ENCODE data around the gene LRRC59. TPM values are rescaled to one million over a fixed set of nuclear protein-coding genes. Genes with fewer than 3 reads are reported as not detected.

LRRC59 gene
- polyA plus RNA-seq, 1 donor from 2014 or later: 67.2 TPM

DNA sequence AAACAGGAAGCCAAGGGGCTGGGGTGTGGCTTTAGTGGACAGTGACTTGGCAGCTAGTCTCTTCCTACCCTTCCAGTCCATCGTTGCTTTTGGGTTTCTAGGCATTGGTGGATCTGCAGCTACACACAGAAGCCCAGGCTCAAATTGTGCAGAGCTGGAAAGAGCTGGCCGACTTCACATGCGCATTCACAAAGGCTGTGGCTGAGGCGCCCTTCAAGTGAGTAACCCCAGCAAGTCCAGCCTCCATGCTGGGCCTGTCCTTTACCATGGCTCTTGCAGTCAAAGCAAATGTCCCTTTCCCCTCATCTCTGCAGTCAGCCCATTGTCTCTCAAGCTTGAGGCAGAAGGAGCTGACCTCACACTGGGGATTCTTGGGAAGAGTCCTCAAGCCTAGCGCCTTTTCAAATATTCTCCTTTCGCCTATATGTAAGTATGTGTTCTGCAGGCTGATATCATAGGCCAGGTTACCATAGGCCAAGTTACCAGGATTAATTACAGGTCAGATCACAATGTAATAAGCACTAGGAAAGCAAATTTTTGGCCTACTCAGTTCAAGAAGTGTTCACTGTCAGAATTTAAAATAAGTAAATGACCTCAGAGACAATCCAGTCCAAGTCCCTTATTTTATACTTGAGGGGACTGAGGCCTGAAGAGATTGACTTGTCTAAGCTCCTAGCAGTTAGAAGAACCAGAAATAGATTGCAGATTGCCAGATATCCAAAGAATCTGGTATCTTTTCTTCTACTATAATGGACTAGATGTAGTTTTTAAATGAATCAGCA is 17.8 kb downstream of the LRRC59 start:
- Histone ChIP-seq H3K27ac (ENCODE audit: low read length) (no peak overlapping the region), H3K9me3 (ENCODE audit: low read length) (no peaks in the 10 kb centered on the region), H3K9me2 (ENCODE audit: insufficient read depth, low read length) (no peaks in the 10 kb centered on the region), H3F3A (ENCODE audit: insufficient read depth, low read length, poor library complexity, severe bottlenecking) (no peaks in the 10 kb centered on the region), H3K36me3 (ENCODE audit: insufficient read depth, low read length) (no peaks in the 10 kb centered on the region), H4K20me1 (ENCODE audit: insufficient read depth) (no peaks in the 10 kb centered on the region), H3K27me3 (ENCODE audit: insufficient read depth, low read depth, low read length) (no peaks in the 10 kb centered on the region), H3K4me2 (ENCODE audit: low read length) (no peak overlapping the region), H3K9ac (ENCODE audit: low read length) (no peak overlapping the region), H3K4me3 (ENCODE audit: low read length) (no peak overlapping the region), H3K79me2 (replicated peaks; ENCODE audit: insufficient read depth, low read length) (no peaks in the 10 kb centered on the region), H2AFZ (ENCODE audit: low read depth, low read length) (no peak overlapping the region)
- TF ChIP-seq MXI1 (conservative IDR thresholded peaks at IDR 0.05; ENCODE audit: poor library complexity, severe bottlenecking): no peak
- no peak for TF ChIP-seq RAD21 (conservative IDR thresholded peaks at IDR 0.05)
- TF ChIP-seq TAF1 (IDR thresholded peaks at IDR 0.05; ENCODE audit: low read depth): no peak
- TF ChIP-seq POLR2AphosphoS5 (IDR thresholded peaks at IDR 0.05): no peak
- TF ChIP-seq CTCF (IDR thresholded peaks at IDR 0.05; ENCODE audit: poor library complexity, severe bottlenecking): no peak
- no peak for TF ChIP-seq SMC3 (conservative IDR thresholded peaks at IDR 0.05; ENCODE audit: poor library complexity)
- TF ChIP-seq, protein P1, sequence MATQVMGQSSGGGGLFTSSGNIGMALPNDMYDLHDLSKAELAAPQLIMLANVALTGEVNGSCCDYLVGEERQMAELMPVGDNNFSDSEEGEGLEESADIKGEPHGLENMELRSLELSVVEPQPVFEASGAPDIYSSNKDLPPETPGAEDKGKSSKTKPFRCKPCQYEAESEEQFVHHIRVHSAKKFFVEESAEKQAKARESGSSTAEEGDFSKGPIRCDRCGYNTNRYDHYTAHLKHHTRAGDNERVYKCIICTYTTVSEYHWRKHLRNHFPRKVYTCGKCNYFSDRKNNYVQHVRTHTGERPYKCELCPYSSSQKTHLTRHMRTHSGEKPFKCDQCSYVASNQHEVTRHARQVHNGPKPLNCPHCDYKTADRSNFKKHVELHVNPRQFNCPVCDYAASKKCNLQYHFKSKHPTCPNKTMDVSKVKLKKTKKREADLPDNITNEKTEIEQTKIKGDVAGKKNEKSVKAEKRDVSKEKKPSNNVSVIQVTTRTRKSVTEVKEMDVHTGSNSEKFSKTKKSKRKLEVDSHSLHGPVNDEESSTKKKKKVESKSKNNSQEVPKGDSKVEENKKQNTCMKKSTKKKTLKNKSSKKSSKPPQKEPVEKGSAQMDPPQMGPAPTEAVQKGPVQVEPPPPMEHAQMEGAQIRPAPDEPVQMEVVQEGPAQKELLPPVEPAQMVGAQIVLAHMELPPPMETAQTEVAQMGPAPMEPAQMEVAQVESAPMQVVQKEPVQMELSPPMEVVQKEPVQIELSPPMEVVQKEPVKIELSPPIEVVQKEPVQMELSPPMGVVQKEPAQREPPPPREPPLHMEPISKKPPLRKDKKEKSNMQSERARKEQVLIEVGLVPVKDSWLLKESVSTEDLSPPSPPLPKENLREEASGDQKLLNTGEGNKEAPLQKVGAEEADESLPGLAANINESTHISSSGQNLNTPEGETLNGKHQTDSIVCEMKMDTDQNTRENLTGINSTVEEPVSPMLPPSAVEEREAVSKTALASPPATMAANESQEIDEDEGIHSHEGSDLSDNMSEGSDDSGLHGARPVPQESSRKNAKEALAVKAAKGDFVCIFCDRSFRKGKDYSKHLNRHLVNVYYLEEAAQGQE (IDR thresholded peaks at IDR 0.05; ENCODE audit: borderline replicate concordance): no peak
- no peak for TF ChIP-seq EP300 (conservative IDR thresholded peaks at IDR 0.05; ENCODE audit: poor library complexity, severe bottlenecking)
- TF ChIP-seq EZH2 (IDR thresholded peaks at IDR 0.05; ENCODE audit: borderline replicate concordance, insufficient read depth, low read length, poor library complexity, severe bottlenecking): no peak

DNA sequence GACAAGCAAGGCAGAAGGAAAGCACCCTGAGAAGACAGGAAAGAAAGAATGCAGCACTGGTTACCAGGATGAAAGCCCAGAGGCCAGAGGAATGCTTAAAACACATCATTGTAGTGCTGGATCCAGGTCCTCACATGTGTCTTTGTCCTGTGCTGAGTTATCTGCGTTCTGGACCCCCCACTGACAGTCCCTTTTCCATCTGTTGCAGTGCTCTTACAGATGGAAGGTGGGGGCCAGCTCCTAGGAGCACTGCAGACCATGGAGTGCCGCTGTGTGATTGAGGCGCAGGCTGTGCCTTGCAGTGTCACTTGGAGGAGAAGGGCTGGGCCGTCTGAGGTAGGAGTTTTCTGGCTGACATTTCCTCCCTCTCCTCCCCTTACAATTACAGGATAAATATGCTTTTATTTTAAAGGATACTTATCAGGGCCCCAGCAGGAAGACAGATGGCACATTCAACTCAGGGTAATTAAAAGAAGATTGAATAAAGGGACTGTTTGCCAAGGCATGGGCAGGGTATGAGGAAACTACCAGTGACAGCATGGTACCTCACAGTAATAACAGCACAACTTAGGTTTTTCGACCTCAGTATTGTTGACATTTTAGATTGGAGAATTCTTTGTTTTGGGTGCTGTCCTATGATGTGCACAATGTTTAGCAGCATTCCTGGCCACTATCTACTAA is 21.3 kb downstream of the LRRC59 start:
- Histone ChIP-seq H3K27me3 (ENCODE audit: insufficient read depth, low read depth, low read length) (no peaks in the 10 kb centered on the region), H3K9me3 (ENCODE audit: low read length) (no peaks in the 10 kb centered on the region), H2AFZ (ENCODE audit: low read depth, low read length) (no peak overlapping the region), H3K79me2 (replicated peaks; ENCODE audit: insufficient read depth, low read length) (peaks cover 17% of the 10 kb centered on the region), H3K36me3 (ENCODE audit: insufficient read depth, low read length) (no peaks in the 10 kb centered on the region), H3F3A (ENCODE audit: insufficient read depth, low read length, poor library complexity, severe bottlenecking) (no peaks in the 10 kb centered on the region), H3K27ac (ENCODE audit: low read length) (no peak overlapping the region), H3K9me2 (ENCODE audit: insufficient read depth, low read length) (no peaks in the 10 kb centered on the region), H4K20me1 (ENCODE audit: insufficient read depth) (no peaks in the 10 kb centered on the region), H3K4me3 (ENCODE audit: low read length) (no peak overlapping the region), H3K9ac (ENCODE audit: low read length) (no peak overlapping the region), H3K4me2 (ENCODE audit: low read length) (no peak overlapping the region)
- TF ChIP-seq EZH2 (IDR thresholded peaks at IDR 0.05; ENCODE audit: borderline replicate concordance, insufficient read depth, low read length, poor library complexity, severe bottlenecking) (no peak), TAF1 (IDR thresholded peaks at IDR 0.05; ENCODE audit: low read depth) (no peak), POLR2AphosphoS5 (IDR thresholded peaks at IDR 0.05) (no peak), RAD21 (conservative IDR thresholded peaks at IDR 0.05) (no peak), MXI1 (conservative IDR thresholded peaks at IDR 0.05; ENCODE audit: poor library complexity, severe bottlenecking) (no peak), EP300 (conservative IDR thresholded peaks at IDR 0.05; ENCODE audit: poor library complexity, severe bottlenecking) (no peak), SMC3 (conservative IDR thresholded peaks at IDR 0.05; ENCODE audit: poor library complexity) (no peak), CTCF (IDR thresholded peaks at IDR 0.05; ENCODE audit: poor library complexity, severe bottlenecking) (no peak)
- TF ChIP-seq, protein P1 (IDR thresholded peaks at IDR 0.05; ENCODE audit: borderline replicate concordance): no peak

Measured in neural cell (in vitro differentiated cells).